ENCODE data around the gene ZFAND3. TPM values are rescaled to one million over a fixed set of nuclear protein-coding genes. Genes with fewer than 3 reads are reported as not detected.

The ZFAND3 gene
- total RNA-seq, 1 experiment from 2014 or later: 47.2 TPM

- TF ChIP-seq ZNF274 (IDR thresholded peaks at IDR 0.05; ENCODE audit: low read depth, low read length): no peak
- TF ChIP-seq CTCF (IDR thresholded peaks at IDR 0.05 in 2 of 3, conservative IDR thresholded peaks at IDR 0.05 in 1 of 3; ENCODE audit: borderline replicate concordance in 1 of 3, insufficient read depth in 1 of 3, low read depth in 2 of 3, low read length in 2 of 3): no peak
- no peak for TF ChIP-seq ZFX (IDR thresholded peaks at IDR 0.05)
- TF ChIP-seq, protein P1, sequence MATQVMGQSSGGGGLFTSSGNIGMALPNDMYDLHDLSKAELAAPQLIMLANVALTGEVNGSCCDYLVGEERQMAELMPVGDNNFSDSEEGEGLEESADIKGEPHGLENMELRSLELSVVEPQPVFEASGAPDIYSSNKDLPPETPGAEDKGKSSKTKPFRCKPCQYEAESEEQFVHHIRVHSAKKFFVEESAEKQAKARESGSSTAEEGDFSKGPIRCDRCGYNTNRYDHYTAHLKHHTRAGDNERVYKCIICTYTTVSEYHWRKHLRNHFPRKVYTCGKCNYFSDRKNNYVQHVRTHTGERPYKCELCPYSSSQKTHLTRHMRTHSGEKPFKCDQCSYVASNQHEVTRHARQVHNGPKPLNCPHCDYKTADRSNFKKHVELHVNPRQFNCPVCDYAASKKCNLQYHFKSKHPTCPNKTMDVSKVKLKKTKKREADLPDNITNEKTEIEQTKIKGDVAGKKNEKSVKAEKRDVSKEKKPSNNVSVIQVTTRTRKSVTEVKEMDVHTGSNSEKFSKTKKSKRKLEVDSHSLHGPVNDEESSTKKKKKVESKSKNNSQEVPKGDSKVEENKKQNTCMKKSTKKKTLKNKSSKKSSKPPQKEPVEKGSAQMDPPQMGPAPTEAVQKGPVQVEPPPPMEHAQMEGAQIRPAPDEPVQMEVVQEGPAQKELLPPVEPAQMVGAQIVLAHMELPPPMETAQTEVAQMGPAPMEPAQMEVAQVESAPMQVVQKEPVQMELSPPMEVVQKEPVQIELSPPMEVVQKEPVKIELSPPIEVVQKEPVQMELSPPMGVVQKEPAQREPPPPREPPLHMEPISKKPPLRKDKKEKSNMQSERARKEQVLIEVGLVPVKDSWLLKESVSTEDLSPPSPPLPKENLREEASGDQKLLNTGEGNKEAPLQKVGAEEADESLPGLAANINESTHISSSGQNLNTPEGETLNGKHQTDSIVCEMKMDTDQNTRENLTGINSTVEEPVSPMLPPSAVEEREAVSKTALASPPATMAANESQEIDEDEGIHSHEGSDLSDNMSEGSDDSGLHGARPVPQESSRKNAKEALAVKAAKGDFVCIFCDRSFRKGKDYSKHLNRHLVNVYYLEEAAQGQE (IDR thresholded peaks at IDR 0.05; ENCODE audit: low read depth): no peak
- no peak for TF ChIP-seq RAD21 (IDR thresholded peaks at IDR 0.05; ENCODE audit: low read depth)
- RAD21 ChIA-PET (ENCODE audit: low non-redundant PET in 1 of 2, low total read pairs in 2 of 2, uncharacterized antibody in 2 of 2, unreplicated experiment in 2 of 2): no interaction called here
- intact Hi-C loops (cut with micrococcal nuclease): no loop called here
- Histone ChIP-seq H3K27me3 (ENCODE audit: insufficient read depth, low read length) (no peaks in the 10 kb centered on the region), H3K9me2 (ENCODE audit: insufficient read depth) (no peaks in the 10 kb centered on the region), H2AFZ (ENCODE audit: low read depth, low read length, poor library complexity, severe bottlenecking) (no peak overlapping the region), H3K4me3 (replicated peaks in 1 of 2; ENCODE audit: low read depth in 1 of 2, low read length in 2 of 2) (no peak overlapping the region), H3K9ac (ENCODE audit: low read length) (no peak overlapping the region), H4K20me1 (ENCODE audit: insufficient read depth) (0 out of 2 replicates have a peak, but pooled peaks cover 3% of the 10 kb centered on the region), H3K79me2 (ENCODE audit: insufficient read depth, low read length) (0 out of 2 replicates have a peak, but pooled peaks cover 1% of the 10 kb centered on the region), H3K36me3 (ENCODE audit: control insufficient read depth in 1 of 2, insufficient read depth in 2 of 2, low read length in 2 of 2) (no peaks in the 10 kb centered on the region), H3K4me1 (ENCODE audit: control insufficient read depth in 1 of 2, insufficient read depth in 2 of 2, low read length in 2 of 2) (no peaks in the 10 kb centered on the region), H3K9me3 (ENCODE audit: control insufficient read depth in 1 of 2, insufficient read depth in 1 of 2, low read depth in 1 of 2, low read length in 2 of 2) (no peaks in the 10 kb centered on the region), H3K4me2 (ENCODE audit: low read length) (no peak overlapping the region), H3K27ac (ENCODE audit: low read depth, low read length) (no peak overlapping the region)
- DNase-seq (ENCODE audit: low read depth, low spot score): no peak
- no TSS peak for BruUV-seq (replicated peaks)
- no peak for ATAC-seq
- POLR2A ChIA-PET: no interaction called here
- CTCF ChIA-PET: no interaction called here
Observed at GRCh38 chr6:38107073-38107472, 287.5 kb downstream of the ZFAND3 start.
